Measurements from ENCODE around the gene TBRG4.

Gene TBRG4

DNA sequence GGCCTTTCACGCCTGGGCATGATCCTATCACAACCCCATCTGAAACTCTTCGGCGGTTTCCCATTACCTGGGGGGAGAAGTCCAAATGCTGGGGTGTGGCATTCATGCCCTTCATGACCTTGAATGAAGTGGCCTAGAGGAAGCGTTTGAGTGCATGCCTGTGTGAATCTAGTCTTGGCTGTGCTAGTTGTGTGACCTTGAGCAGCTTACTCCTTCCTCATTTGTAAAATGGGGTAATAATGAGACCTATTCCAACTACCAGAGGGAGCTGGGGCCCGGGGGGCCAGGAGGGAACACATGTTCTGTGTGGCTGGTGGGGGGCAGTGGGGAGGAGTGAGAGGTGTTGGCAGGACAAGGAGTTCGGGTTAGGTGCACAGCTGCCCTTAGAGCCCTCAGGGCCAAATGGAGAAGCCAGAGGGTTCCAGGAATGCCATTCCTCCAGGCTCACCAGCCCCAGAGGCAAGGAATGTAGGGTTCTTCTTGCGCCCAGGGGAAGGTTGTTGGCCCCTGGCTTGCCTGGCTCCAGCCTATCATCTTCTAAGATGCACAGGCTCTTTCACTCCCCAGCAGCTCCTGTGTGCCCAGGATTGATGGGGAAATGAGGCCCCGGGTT, 21.3 kb upstream of the TBRG4 start:
- H3K4me3 Mint-ChIP-seq, result no peak overlapping the region
- DNase-seq, result no peak
- H3K9me3 Mint-ChIP-seq, result no peaks in the 10 kb centered on the region
- peak overlapping the region; percentile 39 for H3K27ac Mint-ChIP-seq
- peaks cover 5 to 9% of the 10 kb centered on the region in 2 donors for H3K4me1 Mint-ChIP-seq
- no peak for ATAC-seq (replicated peaks)
- H3K36me3 Mint-ChIP-seq, result no peaks in the 10 kb centered on the region
- H3K27me3 Mint-ChIP-seq, result peaks cover 4 to 10% of the 10 kb centered on the region in 2 donors

DNA sequence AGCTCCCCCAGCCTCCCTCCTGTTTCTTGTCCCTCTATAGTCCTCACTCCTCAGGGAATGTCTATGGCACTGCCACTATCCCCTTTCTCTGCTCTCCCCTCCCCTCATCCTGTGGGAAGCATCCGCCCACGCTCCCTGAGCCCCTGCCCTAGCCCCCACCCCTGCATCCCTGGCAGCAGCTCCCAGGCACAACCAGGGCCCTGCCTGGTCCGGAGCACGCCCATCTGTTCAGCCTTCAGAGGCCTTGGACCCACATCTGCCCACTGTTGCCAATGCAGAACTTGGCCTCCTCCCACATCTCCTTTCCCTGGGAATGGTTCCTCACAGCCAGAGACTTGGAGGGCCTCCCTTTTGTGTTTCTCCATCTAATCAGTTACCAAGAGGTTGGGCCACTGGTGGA, 20.4 kb upstream of the TBRG4 start:
- peaks cover 5 to 9% of the 10 kb centered on the region in 2 donors for H3K4me1 Mint-ChIP-seq
- H3K27me3 Mint-ChIP-seq, result peaks cover 4 to 10% of the 10 kb centered on the region in 2 donors
- H3K27ac Mint-ChIP-seq, result no peak overlapping the region
- H3K9me3 Mint-ChIP-seq, result no peaks in the 10 kb centered on the region
- no peak for ATAC-seq (replicated peaks)
- H3K36me3 Mint-ChIP-seq, result no peaks in the 10 kb centered on the region
- H3K4me3 Mint-ChIP-seq, result no peak overlapping the region
- no peak for DNase-seq

DNA sequence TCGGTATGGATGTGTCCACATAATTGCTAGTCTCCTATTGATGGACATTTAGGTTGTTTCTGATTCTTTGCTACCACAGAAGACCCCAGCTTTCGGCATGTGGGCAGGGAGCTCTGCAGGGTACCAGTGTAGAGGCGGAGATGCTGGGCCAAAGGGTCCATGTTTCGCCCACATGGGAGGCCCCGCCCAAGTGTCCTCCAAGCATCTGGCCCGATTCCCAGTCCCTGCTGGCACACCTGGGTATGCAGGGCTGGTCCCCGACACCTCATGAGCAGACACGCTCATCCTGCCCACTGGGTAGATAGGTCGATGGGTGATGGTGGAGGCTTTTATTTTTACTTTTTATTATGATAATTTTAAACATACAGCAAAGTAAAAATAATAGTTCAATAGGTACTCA, 19.4 kb upstream of the TBRG4 start:
- H3K4me1 Mint-ChIP-seq, result peaks cover under 1 to 2% of the 10 kb centered on the region in 2 donors
- H3K9me3 Mint-ChIP-seq, result no peaks in the 10 kb centered on the region
- peaks cover 4 to 10% of the 10 kb centered on the region in 2 donors for H3K27me3 Mint-ChIP-seq
- no peak overlapping the region for H3K4me3 Mint-ChIP-seq
- H3K27ac Mint-ChIP-seq, result no peak overlapping the region
- no peak for DNase-seq
- H3K36me3 Mint-ChIP-seq, result no peaks in the 10 kb centered on the region
- no peak for ATAC-seq (replicated peaks)

DNA sequence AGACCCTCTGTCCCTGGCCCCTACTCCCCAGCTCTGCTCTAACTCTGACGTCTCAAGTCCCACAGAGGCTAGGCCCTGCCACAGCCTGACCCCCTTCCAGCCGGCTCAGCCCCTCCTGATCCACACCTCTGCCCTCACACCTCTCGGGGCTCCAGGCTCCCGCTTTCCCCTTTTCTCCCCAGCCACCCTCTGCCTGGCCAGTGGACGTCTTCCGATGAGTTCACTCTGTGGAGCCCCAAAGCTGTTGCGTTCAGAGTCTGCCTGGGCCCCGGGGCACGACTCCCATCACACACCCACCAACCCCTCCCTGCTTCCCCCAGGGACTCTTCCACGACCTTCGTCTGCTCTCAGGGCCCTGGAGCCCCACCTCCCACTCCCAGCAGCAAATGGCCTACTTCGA, 18.4 kb upstream of the TBRG4 start:
- Mint-ChIP-seq H3K27me3 (peaks cover 4 to 10% of the 10 kb centered on the region in 2 donors), H3K27ac (no peak overlapping the region), H3K9me3 (no peaks in the 10 kb centered on the region), H3K4me1 (peaks cover 2 to 5% of the 10 kb centered on the region in 2 donors), H3K4me3 (no peak overlapping the region), H3K36me3 (no peaks in the 10 kb centered on the region)
- ATAC-seq (replicated peaks) (no peak), DNase-seq (no peak)

DNA sequence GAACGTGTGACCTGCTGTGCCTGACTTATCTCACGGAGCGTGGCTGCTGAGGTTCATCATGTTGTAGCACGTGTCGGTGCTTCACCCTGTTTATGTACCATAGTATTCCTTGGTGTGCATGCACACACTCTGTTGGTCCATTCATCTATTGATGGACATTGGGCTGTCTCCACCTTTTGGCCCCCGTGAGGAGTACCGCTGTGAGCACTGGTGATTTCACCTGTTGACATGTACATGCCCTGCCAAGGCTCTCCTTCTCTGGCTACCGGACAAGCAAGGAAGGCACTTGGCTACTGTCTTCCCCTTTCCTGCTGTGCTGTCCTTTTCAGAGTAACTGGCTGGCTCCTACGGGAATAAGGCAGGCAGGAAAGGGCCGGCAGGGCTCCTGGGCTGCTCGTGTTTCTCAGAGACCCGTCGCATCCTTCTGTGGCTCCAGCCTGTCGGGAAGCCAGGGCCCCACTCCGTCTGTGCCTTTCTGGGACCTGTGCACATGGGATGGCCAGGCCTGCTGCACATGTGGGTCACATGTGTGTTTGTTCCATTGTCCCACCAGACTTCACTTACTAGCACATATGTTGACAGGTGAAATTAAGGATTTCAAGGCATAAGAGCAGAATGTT, 17.8 kb upstream of the TBRG4 start:
- ATAC-seq (replicated peaks) (no peak), DNase-seq (no peak)
- H3K4me3 Mint-ChIP-seq, result no peak overlapping the region
- H3K27ac Mint-ChIP-seq, result no peak overlapping the region
- H3K27me3 Mint-ChIP-seq, result peaks cover 4 to 10% of the 10 kb centered on the region in 2 donors
- no peaks in the 10 kb centered on the region for H3K36me3 Mint-ChIP-seq
- peaks cover 2 to 5% of the 10 kb centered on the region in 2 donors for H3K4me1 Mint-ChIP-seq
- no peaks in the 10 kb centered on the region for H3K9me3 Mint-ChIP-seq

DNA sequence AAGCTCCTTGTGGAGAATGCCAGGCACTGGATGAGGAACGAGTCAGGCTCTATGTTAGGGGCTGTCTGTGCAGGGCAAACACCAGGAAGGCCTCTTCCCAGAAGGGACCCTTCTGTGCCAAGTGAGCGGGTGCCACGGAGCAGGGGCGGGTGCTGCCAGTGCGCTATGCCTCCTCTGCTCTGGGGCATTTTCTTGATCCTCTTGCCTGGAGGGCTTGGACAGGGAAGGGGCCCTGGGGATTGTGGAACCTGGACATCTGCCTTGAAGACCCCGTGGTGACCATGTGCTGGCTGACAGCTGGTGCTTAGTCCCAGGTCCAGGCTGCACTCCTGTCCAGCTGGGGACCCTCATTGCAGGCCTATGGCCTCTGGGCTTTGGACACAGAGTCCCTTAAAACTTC, 15.4 kb upstream of the TBRG4 start:
- H3K36me3 Mint-ChIP-seq, result no peaks in the 10 kb centered on the region
- ATAC-seq (replicated peaks) (no peak), DNase-seq (no peak)
- no peak overlapping the region for H3K27ac Mint-ChIP-seq
- no peaks in the 10 kb centered on the region for H3K9me3 Mint-ChIP-seq
- H3K27me3 Mint-ChIP-seq, result peaks cover 0 to under 1% of the 10 kb centered on the region in 2 donors
- no peak overlapping the region for H3K4me3 Mint-ChIP-seq
- H3K4me1 Mint-ChIP-seq, result peaks cover 9 to 15% of the 10 kb centered on the region in 2 donors

DNA sequence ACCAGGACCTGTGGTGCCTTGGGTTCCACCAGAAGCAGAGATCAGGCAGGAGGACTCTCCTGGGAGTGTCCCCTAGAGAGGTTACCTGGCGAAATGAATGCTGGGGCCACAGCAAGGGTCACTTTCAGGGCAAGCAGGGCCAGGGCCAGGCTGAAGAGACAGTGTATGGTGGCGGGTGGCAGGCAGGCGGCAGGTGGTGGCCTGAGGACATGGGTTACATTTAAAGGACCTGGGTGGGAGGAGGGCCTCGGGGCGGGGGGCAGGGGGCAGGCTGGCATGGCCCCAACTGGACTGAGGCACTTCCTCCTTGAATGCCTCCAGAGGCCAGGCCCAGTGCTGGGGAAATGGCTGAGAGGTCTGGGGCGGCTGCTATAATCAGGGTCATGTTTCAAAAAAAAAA, 14.7 kb upstream of the TBRG4 start:
- Mint-ChIP-seq H3K9me3 (no peaks in the 10 kb centered on the region), H3K36me3 (no peaks in the 10 kb centered on the region), H3K4me1 (peaks cover 9 to 15% of the 10 kb centered on the region in 2 donors)

DNA sequence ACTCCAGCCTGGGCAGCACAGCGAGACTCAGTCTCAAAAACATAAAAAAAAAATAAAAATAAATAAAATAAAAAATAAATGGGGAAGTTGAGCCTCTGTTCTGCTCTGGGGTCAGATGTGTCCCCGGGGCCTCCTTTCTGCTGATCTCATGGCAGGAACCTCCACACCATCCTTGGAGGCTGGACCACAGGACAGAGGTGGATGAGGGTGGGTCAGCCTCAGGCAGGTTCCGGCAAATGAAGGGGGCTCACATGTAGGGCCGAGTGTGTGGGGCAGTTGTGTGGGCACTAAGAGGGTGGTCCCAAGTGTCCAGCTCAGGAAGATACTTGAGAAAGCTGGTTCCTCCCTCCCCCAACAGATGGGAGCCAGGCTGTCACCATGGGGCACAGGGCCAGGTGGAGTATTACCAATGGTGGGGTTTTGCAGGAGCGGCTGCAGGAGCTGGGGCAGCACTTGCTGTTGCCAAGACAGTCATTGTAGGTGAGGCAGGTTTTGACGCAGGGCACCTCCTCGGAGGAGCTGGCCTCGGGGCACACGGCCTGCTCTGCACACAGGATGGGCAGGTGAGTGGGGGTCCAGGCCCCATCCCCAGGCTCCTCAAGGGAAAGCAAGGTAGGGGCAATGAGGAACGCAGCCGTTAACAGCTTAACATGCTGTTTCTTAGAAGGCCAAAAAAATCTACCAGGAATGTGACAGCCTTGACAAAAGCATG, 13.9 kb upstream of the TBRG4 start:
- H3K27me3 Mint-ChIP-seq, result no peaks in the 10 kb centered on the region
- H3K4me1 Mint-ChIP-seq, result peaks cover 9 to 15% of the 10 kb centered on the region in 2 donors
- no peaks in the 10 kb centered on the region for H3K36me3 Mint-ChIP-seq
- H3K27ac Mint-ChIP-seq, result peak overlapping the region; percentile 72
- H3K9me3 Mint-ChIP-seq, result no peaks in the 10 kb centered on the region
- no peak for DNase-seq
- no peak overlapping the region for H3K4me3 Mint-ChIP-seq
- ATAC-seq (replicated peaks), result no peak

More for the DNA sequence above, 14.7 kb upstream of the TBRG4 start:
- no peak for DNase-seq
- Mint-ChIP-seq H3K27me3 (no peaks in the 10 kb centered on the region), H3K4me3 (no peak overlapping the region), H3K27ac (no peak overlapping the region)
- ATAC-seq (replicated peaks), result no peak

DNA sequence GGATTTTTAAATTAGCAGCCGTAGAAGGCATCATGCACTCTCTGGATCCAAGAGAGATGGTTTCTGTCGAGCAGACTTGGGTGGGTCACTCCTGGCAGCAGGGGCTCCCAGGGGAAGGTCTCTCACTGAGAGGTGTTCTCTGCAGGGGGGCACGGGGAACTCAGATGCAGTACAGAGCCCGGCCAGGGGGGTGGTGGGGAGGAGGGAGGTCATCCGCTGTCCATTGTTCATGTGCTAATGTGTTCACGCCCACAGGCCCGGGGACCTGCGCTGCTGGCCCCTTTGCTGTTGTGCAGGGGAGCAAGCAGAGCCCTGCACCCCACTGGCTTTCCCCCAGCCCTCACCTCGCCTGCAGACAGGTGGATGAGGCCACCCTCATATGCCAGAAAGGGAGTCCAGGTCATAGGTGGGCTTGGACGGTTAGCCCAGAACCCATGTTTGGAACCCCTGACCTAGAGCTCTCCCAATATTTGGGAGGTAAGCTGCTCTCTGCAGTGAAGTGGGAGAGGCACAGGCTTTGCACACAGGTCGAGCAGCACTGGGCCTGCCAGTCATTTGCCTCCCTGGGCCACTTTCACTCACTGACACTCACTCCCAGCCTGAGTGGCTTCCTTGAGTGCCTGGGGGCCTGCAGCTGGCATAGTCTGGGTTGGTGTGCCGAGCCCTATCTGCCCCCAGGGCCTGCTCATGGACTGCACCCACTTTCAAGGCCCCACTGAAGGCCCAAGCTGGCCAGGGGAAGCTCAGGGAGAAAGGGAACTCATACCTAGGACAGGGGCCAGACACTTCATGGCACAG, 12.6 kb upstream of the TBRG4 start:
- H3K4me3 Mint-ChIP-seq, result no peak overlapping the region
- peaks cover 9 to 15% of the 10 kb centered on the region in 2 donors for H3K4me1 Mint-ChIP-seq
- H3K27ac Mint-ChIP-seq, result no peak overlapping the region
- H3K36me3 Mint-ChIP-seq, result no peaks in the 10 kb centered on the region
- no peaks in the 10 kb centered on the region for H3K9me3 Mint-ChIP-seq
- DNase-seq, result no peak
- no peaks in the 10 kb centered on the region for H3K27me3 Mint-ChIP-seq
- no peak for ATAC-seq (replicated peaks)

DNA sequence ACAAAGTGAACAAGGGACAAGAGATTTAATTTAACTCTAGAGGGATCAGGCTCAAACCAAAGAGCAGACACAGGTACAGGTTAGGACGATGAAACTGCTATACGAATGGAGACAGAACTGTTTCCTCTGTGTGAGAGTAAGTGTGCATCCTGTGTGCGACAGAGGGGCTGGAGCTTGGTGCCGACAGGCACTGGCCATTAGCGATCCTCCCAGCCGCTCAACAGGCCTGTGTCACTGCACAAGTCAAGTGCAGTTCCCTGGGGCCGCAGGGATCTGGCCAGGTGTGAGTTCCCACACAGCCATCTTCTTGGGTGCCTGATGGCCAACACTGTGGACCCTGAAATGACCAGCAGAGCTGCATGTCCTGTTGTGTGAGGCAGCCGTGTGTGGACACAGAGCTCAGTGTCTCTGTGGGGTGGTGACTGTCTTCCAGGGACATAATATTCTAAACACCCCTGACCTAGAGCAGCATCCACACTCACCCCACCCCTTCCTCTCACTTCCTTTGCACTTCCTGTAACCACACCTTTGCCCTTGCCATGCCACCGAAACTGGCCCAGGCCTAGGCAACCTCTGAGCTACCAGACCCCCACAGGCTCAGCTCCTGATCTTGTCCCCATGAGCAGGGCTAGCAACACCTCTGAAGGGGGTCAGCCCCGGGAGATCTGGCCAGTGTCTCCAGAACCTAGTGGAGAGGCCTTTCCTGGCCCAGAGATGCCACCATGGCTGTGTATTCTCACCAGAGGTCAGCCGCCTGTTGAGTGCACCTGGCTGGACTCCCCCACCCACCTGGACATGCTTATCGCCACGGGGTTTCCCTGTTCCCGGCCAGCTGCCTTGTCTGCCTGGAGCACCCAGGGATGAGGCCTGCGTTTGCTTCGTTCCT, 11.7 kb upstream of the TBRG4 start:
- Mint-ChIP-seq H3K4me3 (no peak overlapping the region), H3K27ac (no peak overlapping the region)
- ATAC-seq (replicated peaks), result no peak

DNA sequence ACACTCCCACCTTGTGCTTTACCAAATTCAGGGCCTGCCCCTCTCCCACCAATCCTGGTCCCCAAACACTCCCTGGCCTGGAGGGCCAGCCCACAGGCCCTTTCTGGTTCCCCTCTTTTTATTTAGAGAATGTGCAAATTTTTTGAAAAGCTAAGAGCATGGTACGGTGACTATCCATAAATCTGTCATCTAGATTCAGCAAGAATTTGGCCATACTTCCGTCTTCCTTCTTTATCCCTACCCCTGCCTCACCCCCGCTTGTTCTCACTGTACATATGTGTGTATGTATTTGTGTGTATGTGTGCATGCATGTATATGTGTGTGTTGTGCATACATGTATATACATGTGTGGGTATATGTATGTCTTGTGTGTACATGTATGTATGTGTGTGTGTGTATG, 8.1 kb upstream of the TBRG4 start:
- Mint-ChIP-seq H3K4me3 (no peak overlapping the region), H3K9me3 (no peaks in the 10 kb centered on the region), H3K27me3 (peaks cover 8 to 13% of the 10 kb centered on the region in 2 donors), H3K36me3 (no peaks in the 10 kb centered on the region), H3K27ac (no peak overlapping the region), H3K4me1 (peaks cover 7 to 10% of the 10 kb centered on the region in 2 donors)
- DNase-seq, result no peak
- ATAC-seq (replicated peaks), result no peak

More for the DNA sequence above, 11.7 kb upstream of the TBRG4 start:
- Mint-ChIP-seq H3K9me3 (no peaks in the 10 kb centered on the region), H3K36me3 (no peaks in the 10 kb centered on the region), H3K27me3 (peaks cover 0 to 3% of the 10 kb centered on the region in 2 donors), H3K4me1 (peaks cover 9 to 15% of the 10 kb centered on the region in 2 donors)
- no peak for DNase-seq

DNA sequence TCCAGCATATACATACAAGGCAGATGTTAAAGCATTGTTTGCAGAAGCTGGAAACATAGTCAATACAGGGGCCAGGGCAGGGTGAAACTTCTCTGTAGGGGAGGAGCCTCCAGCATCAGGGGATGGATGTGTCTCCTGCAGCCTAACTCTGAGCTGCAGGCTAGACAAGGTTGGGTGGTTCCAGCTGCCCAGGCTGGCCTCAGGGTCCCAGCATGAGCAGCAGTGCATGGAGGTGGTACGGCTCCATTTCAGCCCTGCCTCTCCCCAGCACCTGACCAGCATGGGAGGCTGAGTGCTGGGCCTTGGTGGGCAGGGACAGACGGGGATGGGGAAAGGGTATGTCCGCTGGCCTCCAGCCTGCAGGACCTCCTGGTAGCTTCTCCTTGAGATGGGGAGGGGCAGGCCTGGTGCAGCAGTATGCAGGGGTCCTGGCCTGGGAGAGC, 7.4 kb upstream of the TBRG4 start:
- no peak overlapping the region for H3K27ac Mint-ChIP-seq
- H3K36me3 Mint-ChIP-seq, result no peaks in the 10 kb centered on the region
- H3K9me3 Mint-ChIP-seq, result no peaks in the 10 kb centered on the region
- H3K27me3 Mint-ChIP-seq, result peaks cover 8 to 17% of the 10 kb centered on the region in 2 donors
- H3K4me1 Mint-ChIP-seq, result peaks cover 7 to 10% of the 10 kb centered on the region in 2 donors
- DNase-seq, result no peak
- no peak overlapping the region for H3K4me3 Mint-ChIP-seq
- ATAC-seq (replicated peaks), result peak in 1 of 2 donors; percentile 14

DNA sequence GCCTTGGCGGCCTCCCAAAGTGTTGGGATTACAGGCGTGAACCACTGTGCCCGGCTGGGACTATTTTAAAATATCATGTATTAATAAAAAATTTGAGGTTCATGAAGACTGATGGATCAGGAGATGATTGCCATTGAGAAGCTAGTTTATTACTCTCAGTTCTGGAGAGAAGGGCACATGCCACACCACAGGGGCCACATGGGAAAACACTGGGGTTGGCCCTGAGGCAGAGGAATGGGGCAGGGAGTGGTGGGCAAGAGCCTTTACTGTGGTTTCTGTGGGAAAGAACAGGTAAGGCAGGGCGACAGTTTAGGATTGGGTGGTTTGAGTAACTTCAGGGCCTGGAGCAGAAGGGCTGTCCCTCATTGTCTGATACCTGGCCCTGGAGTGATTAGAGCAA, 6.8 kb upstream of the TBRG4 start:
- Mint-ChIP-seq H3K27ac (no peak overlapping the region), H3K4me3 (no peak overlapping the region), H3K27me3 (peaks cover 8 to 17% of the 10 kb centered on the region in 2 donors), H3K9me3 (no peaks in the 10 kb centered on the region), H3K36me3 (no peaks in the 10 kb centered on the region), H3K4me1 (peaks cover 2 to 4% of the 10 kb centered on the region in 2 donors)
- ATAC-seq (replicated peaks), result no peak
- no peak for DNase-seq
